Measurements from ENCODE around the gene THBS3.
"Not testable (repeated sequence)": the region's sequence is repeated elsewhere in the genome, so short reads cannot be mapped to it uniquely, and the experiment has no call there.

Gene THBS3

GRCh38 chr1:155193275-155193990 lies 14.3 kb downstream of the THBS3 start:
- Histone ChIP-seq H3K9me3 (ENCODE audit: insufficient read depth, low read depth, low read length) (no peaks in the 10 kb centered on the region), H3K27me3 (ENCODE audit: insufficient read depth, low read length) (no peaks in the 10 kb centered on the region), H3K4me3 (ENCODE audit: low read length) (peak overlapping the region; percentile 99), H3K36me3 (ENCODE audit: insufficient read depth, low read depth, low read length) (peaks cover 28% of the 10 kb centered on the region), H3K4me1 (ENCODE audit: insufficient read depth, low read length) (peaks cover 19% of the 10 kb centered on the region), H3K27ac (ENCODE audit: low read length) (peak overlapping the region; percentile 89), H3K9ac (ENCODE audit: low read depth, low read length) (peak overlapping the region; percentile 92; the same call in 1 of the 2 replicates)

- Histone ChIP-seq H3K9me3 (ENCODE audit: insufficient read depth, low read depth, low read length) (no peaks in the 10 kb centered on the region), H3K27me3 (ENCODE audit: insufficient read depth, low read length) (no peaks in the 10 kb centered on the region), H3K27ac (ENCODE audit: low read length) (peak overlapping the region; percentile 89), H3K4me1 (ENCODE audit: insufficient read depth, low read length) (peaks cover 16% of the 10 kb centered on the region), H3K36me3 (ENCODE audit: insufficient read depth, low read depth, low read length) (peaks cover 20% of the 10 kb centered on the region), H3K9ac (ENCODE audit: low read depth, low read length) (peak overlapping the region; percentile 92; the same call in 1 of the 2 replicates), H3K4me3 (ENCODE audit: low read length) (peak overlapping the region; percentile 99)
Measured at GRCh38 chr1:155192346-155193274, 15.1 kb downstream of the THBS3 start.

DNA sequence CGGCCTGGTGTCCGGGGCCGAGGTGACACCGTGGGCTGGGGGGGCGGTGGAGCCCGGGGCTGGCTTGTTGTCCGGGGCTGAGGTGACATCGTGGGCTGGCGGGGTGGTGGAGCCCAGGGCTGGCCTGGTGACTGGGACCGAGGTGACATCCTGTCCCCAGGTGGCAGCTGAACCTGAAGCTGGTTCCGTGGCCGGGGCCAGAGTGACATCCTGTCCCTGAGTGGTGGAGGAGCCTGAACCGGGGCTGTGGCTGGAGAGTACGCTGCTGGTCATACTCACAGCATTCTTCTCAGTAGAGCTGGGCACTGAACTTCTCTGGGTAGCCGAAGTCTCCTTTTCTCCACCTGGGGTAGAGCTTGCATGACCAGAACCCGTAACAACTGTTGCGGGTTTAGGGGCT lies 15.8 kb downstream of the THBS3 start:
- Histone ChIP-seq H3K27ac (ENCODE audit: low read length) (no peak overlapping the region), H3K4me1 (ENCODE audit: insufficient read depth, low read length) (peaks cover 9% of the 10 kb centered on the region), H3K36me3 (ENCODE audit: insufficient read depth, low read depth, low read length) (peaks cover 13% of the 10 kb centered on the region), H3K27me3 (ENCODE audit: insufficient read depth, low read length) (no peaks in the 10 kb centered on the region), H3K9ac (ENCODE audit: low read depth, low read length) (no peak overlapping the region), H3K4me3 (ENCODE audit: low read length) (no peak overlapping the region), H3K9me3 (ENCODE audit: insufficient read depth, low read depth, low read length) (no peaks in the 10 kb centered on the region)

DNA sequence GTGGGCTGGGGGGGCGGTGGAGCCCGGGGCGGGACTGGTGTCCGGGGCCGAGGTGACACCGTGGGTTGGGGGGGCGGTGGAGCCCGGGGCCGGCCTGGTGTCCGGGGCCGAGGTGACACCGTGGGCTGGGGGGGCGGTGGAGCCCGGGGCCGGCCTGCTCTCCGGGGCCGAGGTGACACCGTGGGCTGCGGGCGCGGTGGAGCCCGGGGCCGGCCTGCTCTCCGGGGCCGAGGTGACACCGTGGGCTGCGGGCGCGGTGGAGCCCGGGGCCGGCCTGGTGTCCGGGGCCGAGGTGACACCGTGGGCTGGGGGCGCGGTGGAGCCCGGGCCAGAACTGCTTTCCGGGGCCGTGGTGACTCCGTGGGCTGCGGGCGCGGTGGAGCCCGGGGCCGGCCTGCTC lies 17.8 kb downstream of the THBS3 start:
- not testable (repeated sequence) for H3K4me3 ChIP-seq (ENCODE audit: low read length); H3K9me3 ChIP-seq (ENCODE audit: insufficient read depth, low read depth, low read length); H3K27ac ChIP-seq (ENCODE audit: low read length); H3K36me3 ChIP-seq (ENCODE audit: insufficient read depth, low read depth, low read length); H3K9ac ChIP-seq (ENCODE audit: low read depth, low read length); H3K27me3 ChIP-seq (ENCODE audit: insufficient read depth, low read length)
- peaks cover 15% of the 10 kb centered on the region; the same call in 1 of the 2 replicates for H3K4me1 ChIP-seq (ENCODE audit: insufficient read depth, low read length)

DNA sequence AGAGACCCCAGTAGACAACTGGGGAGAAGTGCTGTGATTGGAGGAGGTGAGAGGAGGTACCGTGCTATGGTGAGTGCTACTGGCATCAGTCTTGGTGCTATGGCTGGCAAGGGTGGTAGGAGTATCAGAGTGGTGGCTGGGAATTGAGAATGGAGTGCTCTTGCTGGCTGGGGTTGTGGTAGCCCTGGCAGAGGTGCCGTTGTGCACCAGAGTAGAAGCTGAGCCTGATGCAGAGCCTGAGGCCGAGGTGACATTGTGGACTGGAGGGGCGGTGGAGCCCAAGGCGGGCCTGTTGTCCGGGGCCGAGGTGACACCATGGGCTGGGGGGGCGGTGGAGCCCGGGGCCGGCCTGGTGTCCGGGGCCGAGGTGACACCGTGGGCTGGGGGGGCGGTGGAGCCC lies 19.4 kb downstream of the THBS3 start:
- Histone ChIP-seq H3K9me3 (ENCODE audit: insufficient read depth, low read depth, low read length) (no peaks in the 10 kb centered on the region), H3K36me3 (ENCODE audit: insufficient read depth, low read depth, low read length) (no peaks in the 10 kb centered on the region), H3K4me3 (ENCODE audit: low read length) (no peak overlapping the region), H3K9ac (ENCODE audit: low read depth, low read length) (no peak overlapping the region), H3K27ac (ENCODE audit: low read length) (no peak overlapping the region), H3K27me3 (ENCODE audit: insufficient read depth, low read length) (no peaks in the 10 kb centered on the region), H3K4me1 (ENCODE audit: insufficient read depth, low read length) (peaks cover 15% of the 10 kb centered on the region; the same call in 1 of the 2 replicates)

- Histone ChIP-seq H3K4me3 (ENCODE audit: low read length) (no peak overlapping the region), H3K9ac (ENCODE audit: low read depth, low read length) (no peak overlapping the region), H3K9me3 (ENCODE audit: insufficient read depth, low read depth, low read length) (no peaks in the 10 kb centered on the region), H3K4me1 (ENCODE audit: insufficient read depth, low read length) (peaks cover 13% of the 10 kb centered on the region; the same call in 1 of the 2 replicates), H3K27ac (ENCODE audit: low read length) (no peak overlapping the region), H3K36me3 (ENCODE audit: insufficient read depth, low read depth, low read length) (peaks cover 2% of the 10 kb centered on the region; the same call in 1 of the 2 replicates), H3K27me3 (ENCODE audit: insufficient read depth, low read length) (no peaks in the 10 kb centered on the region)
Measured at GRCh38 chr1:155187456-155187891, 20.2 kb downstream of the THBS3 start.

- no peak overlapping the region for H3K4me3 ChIP-seq (ENCODE audit: low read length)
- H3K9me3 ChIP-seq (ENCODE audit: insufficient read depth, low read depth, low read length), result no peaks in the 10 kb centered on the region
- H3K9ac ChIP-seq (ENCODE audit: low read depth, low read length), result peak overlapping the region; percentile 2; the same call in 1 of the 2 replicates
- no peak overlapping the region for H3K27ac ChIP-seq (ENCODE audit: low read length)
- peaks cover 5% of the 10 kb centered on the region; the same call in 1 of the 2 replicates for H3K36me3 ChIP-seq (ENCODE audit: insufficient read depth, low read depth, low read length)
- H3K4me1 ChIP-seq (ENCODE audit: insufficient read depth, low read length), result peaks cover 11% of the 10 kb centered on the region; the same call in 1 of the 2 replicates
- no peaks in the 10 kb centered on the region for H3K27me3 ChIP-seq (ENCODE audit: insufficient read depth, low read length)
Measured at GRCh38 chr1:155186794-155187455, 20.8 kb downstream of the THBS3 start.

DNA sequence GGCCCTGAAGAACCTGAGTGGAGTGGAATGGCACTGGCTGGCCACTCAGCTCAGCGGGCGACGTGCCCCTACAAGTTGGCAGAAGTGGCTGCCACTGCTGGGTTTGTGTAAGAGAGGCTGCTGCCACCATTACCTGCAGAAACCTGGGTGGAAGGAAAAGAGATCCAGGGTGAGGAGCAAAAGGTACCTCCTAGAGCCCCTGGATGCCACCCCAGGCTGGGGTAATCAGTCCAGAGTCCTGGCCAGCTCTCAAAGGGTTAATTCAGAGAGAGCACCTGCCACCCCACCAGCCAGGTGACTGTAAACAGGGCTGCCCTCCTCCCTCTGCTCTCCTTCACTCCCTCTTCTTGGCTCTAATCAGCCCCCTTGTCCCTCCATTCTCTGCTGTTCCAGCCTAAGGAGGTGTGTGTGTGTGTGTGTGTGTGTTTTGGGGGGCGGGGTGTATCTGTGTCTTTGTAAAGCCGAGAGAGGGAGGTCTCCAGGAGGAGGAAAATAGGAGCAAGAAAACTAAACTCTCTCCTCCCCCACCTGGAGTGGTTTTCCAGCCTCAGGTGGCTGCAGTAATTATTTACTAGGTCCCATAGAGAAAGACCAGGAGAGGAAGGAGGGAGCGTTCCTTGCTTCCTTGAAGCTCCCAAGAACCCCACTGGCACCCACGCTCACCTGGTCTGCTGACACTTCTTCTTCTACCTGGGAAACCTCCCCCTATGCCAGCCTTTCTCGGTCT lies 21.5 kb downstream of the THBS3 start:
- H3K27me3 ChIP-seq (ENCODE audit: insufficient read depth, low read length), result no peaks in the 10 kb centered on the region
- H3K36me3 ChIP-seq (ENCODE audit: insufficient read depth, low read depth, low read length), result peaks cover 10% of the 10 kb centered on the region; the same call in 1 of the 2 replicates
- H3K9ac ChIP-seq (ENCODE audit: low read depth, low read length), result peak overlapping the region; percentile 2
- H3K9me3 ChIP-seq (ENCODE audit: insufficient read depth, low read depth, low read length), result no peaks in the 10 kb centered on the region
- H3K4me3 ChIP-seq (ENCODE audit: low read length), result no peak overlapping the region
- no peak overlapping the region for H3K27ac ChIP-seq (ENCODE audit: low read length)
- peaks cover 11% of the 10 kb centered on the region; the same call in 1 of the 2 replicates for H3K4me1 ChIP-seq (ENCODE audit: insufficient read depth, low read length)

DNA sequence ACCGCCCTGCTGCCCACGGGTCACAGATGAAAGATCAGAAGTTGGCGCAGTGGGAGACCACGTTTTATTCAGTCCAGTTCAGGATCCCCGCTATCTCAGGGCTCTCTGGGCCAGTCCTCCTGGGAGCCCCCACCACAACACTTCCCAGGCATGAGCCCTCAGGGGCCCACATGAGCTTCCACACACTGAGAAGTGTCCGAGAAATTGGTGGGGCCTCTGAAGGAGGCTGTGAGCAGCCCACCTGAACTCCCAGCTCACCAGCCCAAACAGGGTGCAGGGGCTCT lies 22.0 kb downstream of the THBS3 start:
- Histone ChIP-seq H3K36me3 (ENCODE audit: insufficient read depth, low read depth, low read length) (peaks cover 10% of the 10 kb centered on the region; the same call in 1 of the 2 replicates), H3K9me3 (ENCODE audit: insufficient read depth, low read depth, low read length) (no peaks in the 10 kb centered on the region), H3K9ac (ENCODE audit: low read depth, low read length) (peak overlapping the region; percentile 2), H3K4me3 (ENCODE audit: low read length) (no peak overlapping the region), H3K27ac (ENCODE audit: low read length) (no peak overlapping the region), H3K27me3 (ENCODE audit: insufficient read depth, low read length) (no peaks in the 10 kb centered on the region), H3K4me1 (ENCODE audit: insufficient read depth, low read length) (peaks cover 11% of the 10 kb centered on the region; the same call in 1 of the 2 replicates)

- H3K27ac ChIP-seq (ENCODE audit: low read length), result no peak overlapping the region
Measured at GRCh38 chr1:155184835-155185782, 22.6 kb downstream of the THBS3 start.

More at GRCh38 chr1:155184835-155185782, 22.6 kb downstream of the THBS3 start:
- H3K4me3 ChIP-seq (ENCODE audit: low read length), result no peak overlapping the region
- H3K36me3 ChIP-seq (ENCODE audit: insufficient read depth, low read depth, low read length), result peaks cover 10% of the 10 kb centered on the region; the same call in 1 of the 2 replicates
- no peaks in the 10 kb centered on the region for H3K9me3 ChIP-seq (ENCODE audit: insufficient read depth, low read depth, low read length)
- peaks cover 11% of the 10 kb centered on the region; the same call in 1 of the 2 replicates for H3K4me1 ChIP-seq (ENCODE audit: insufficient read depth, low read length)
- peak overlapping the region; percentile 2 for H3K9ac ChIP-seq (ENCODE audit: low read depth, low read length)
- no peaks in the 10 kb centered on the region for H3K27me3 ChIP-seq (ENCODE audit: insufficient read depth, low read length)

Measured in iPS-20b (cell line).